Activated T-cell treated with anti-CD3 and anti-CD28 coated beads, Interleukin-2, amount 50 U/mL, for 72 hours (primary cell): ENCODE data around the gene MTHFD1L. TPM values are rescaled to one million over a fixed set of nuclear protein-coding genes. Genes with fewer than 3 reads are reported as not detected.

ENCODE experiments used
- ATAC-seq, 2 donors: fragments of 150-1000 bp; cut with Tn5 transposase; replicated peaks in 1 of 2; 2 replicates each; pipeline ENCODE4 v1.10.0; 2021; ENCODE audit warnings: moderate library complexity in 2 of 2, mild to moderate bottlenecking in 1 of 2
- DNase-seq, 2 donors: peaks; one replicate each; pipeline ENCODE4 v3.0.0; 2021 to 2022; ENCODE audit warnings: mixed read lengths in 1 of 2
- H3K27ac Mint-ChIP-seq: one replicate; pipeline ENCODE4 v1.8.0; 2022; ENCODE audit warnings: mild to moderate bottlenecking, moderate library complexity, mixed read lengths
- H3K27me3 Mint-ChIP-seq: one replicate; pipeline ENCODE4 v1.8.0; 2022; ENCODE audit warnings: low read depth, mixed read lengths
- H3K36me3 Mint-ChIP-seq, 2 donors: one replicate each; pipeline ENCODE4 v1.8.0; 2022; ENCODE audit warnings: mixed read lengths in 2 of 2, mild to moderate bottlenecking in 1 of 2; ENCODE audit not compliant: insufficient read depth in 2 of 2
- H3K4me1 Mint-ChIP-seq: one replicate; pipeline ENCODE4 v1.8.0; 2022; ENCODE audit warnings: low read depth, mixed read lengths
- H3K4me3 Mint-ChIP-seq, 2 donors: one replicate each; pipeline ENCODE4 v1.8.0; 2022; ENCODE audit warnings: mild to moderate bottlenecking in 2 of 2, mixed read lengths in 2 of 2, moderate library complexity in 2 of 2
- H3K9me3 Mint-ChIP-seq, 2 donors: one replicate each; pipeline ENCODE4 v1.8.0; 2022; ENCODE audit warnings: mixed read lengths in 2 of 2
- total RNA-seq, 2 donors: library from RNA; stranded (reverse); gene quantifications; one replicate each; pipeline ENCODE4 v1.2.3, GENCODE V29; 2022

The MTHFD1L gene
- total RNA-seq, 2 donors from 2014 or later: 138 to 155 TPM

- ATAC-seq (no peak), DNase-seq (no peak)
- Mint-ChIP-seq H3K36me3 (peaks cover 16 to 38% of the 10 kb centered on the region in 2 donors), H3K4me3 (no peak overlapping the region), H3K27ac (no peak overlapping the region), H3K27me3 (no peaks in the 10 kb centered on the region), H3K4me1 (no peaks in the 10 kb centered on the region), H3K9me3 (no peaks in the 10 kb centered on the region)
Measured at GRCh38 chr6:151091571-151091970, 226.1 kb downstream of the MTHFD1L start.

GRCh38 chr6:151092591-151092990 lies 227.1 kb downstream of the MTHFD1L start:
- no peak for ATAC-seq
- no peaks in the 10 kb centered on the region for H3K9me3 Mint-ChIP-seq
- DNase-seq: no peak
- H3K4me1 Mint-ChIP-seq: peaks cover 5% of the 10 kb centered on the region
- peak overlapping the region in 1 of 2 donors; percentile 17 for H3K4me3 Mint-ChIP-seq
- H3K27ac Mint-ChIP-seq: peak overlapping the region; percentile 48
- peaks cover 18 to 38% of the 10 kb centered on the region in 2 donors for H3K36me3 Mint-ChIP-seq
- H3K27me3 Mint-ChIP-seq: no peaks in the 10 kb centered on the region

DNA sequence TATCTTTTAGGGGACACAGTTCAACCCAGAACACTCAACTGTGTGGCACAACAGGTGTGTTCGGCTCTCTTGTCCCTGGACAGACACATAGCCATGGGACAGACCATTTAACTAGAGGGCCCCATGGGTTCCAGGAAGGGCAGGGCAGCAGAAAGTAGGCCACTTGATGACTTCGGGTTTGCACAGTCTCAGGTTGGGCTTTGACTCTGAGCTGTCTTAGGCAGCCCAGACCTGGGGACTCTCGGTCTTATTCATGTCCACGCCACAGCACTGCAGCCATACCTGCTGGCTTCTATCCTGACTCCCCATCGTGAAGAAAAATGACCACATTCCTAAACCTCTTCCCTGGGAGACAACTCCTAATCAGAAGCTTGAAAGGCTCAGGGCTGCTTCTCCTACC lies 228.2 kb downstream of the MTHFD1L start:
- ATAC-seq (peak in 1 of 2 donors; percentile 53), DNase-seq (no peak)
- Mint-ChIP-seq H3K4me1 (peaks cover 16% of the 10 kb centered on the region), H3K36me3 (peaks cover 18 to 38% of the 10 kb centered on the region in 2 donors), H3K9me3 (no peaks in the 10 kb centered on the region), H3K27me3 (no peaks in the 10 kb centered on the region), H3K27ac (no peak overlapping the region), H3K4me3 (no peak overlapping the region)

GRCh38 chr6:151095538-151096254 lies 230.2 kb downstream of the MTHFD1L start:
- Mint-ChIP-seq H3K9me3 (no peaks in the 10 kb centered on the region), H3K4me3 (no peak overlapping the region), H3K27ac (no peak overlapping the region), H3K4me1 (peaks cover 17% of the 10 kb centered on the region), H3K36me3 (peaks cover 20 to 41% of the 10 kb centered on the region in 2 donors), H3K27me3 (no peaks in the 10 kb centered on the region)
- ATAC-seq: no peak
- DNase-seq: no peak

DNA sequence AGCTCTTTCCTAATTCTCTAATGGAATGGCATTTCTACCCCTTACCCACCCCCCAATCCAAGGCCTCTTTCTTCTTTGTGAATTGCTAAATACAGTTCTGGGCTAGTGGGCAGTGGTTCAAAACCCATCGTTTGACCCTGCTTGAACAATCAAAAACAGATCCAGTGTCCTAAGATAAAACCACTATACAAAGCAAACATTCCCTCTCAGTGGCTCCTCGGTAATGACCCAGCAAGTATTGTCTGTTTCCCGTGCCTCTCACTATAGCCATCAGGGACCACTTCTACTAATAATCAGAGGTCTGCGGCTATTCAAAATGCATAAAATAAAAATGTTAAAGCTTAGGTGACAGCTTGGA lies 230.7 kb downstream of the MTHFD1L start:
- Mint-ChIP-seq H3K9me3 (no peaks in the 10 kb centered on the region), H3K4me3 (no peak overlapping the region), H3K36me3 (peaks cover 20 to 41% of the 10 kb centered on the region in 2 donors), H3K4me1 (peaks cover 17% of the 10 kb centered on the region), H3K27me3 (no peaks in the 10 kb centered on the region), H3K27ac (no peak overlapping the region)
- ATAC-seq: no peak
- DNase-seq: no peak

DNA sequence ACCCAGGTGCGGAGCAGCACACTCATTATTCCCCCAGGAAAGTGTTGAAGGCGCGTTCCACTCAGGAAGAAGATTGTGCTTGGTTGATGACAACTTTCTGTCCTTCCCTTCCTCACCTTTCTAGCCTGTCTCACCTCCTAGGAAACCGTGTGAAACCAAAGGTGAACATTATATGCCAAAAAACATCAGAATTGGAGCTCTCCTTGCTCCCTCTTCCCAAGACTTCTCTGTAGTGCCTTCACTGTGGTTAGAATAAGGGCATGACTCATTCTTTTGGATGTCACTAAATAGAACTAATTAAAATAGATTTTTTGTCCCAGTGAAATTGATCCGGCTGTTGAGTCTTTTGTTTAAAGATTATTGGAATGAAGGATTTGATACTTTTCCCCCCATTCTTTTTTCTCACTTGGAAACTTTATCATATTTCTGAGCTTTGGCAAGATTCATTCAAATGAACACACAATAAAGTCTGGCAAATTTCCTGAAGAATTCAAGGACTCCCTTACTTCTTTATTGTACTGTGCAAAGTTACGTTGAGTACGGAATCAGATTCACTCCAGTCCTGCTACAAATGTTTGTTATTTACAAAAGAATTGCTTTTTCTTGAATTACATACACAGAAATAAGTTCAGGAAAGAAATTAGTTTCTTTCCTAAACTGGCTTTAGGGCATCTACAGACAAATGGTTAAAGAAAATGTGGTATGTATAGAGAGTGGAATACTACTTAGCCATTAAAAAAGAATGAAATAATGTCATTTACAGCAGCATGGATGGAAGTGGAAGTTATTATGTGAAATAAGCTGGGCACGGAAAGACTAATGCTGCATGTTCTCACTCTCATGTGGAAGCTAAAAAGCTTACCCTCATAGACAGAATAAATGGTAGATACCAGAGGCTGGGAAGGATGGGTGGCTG lies 231.4 kb downstream of the MTHFD1L start:
- no peak for ATAC-seq
- peak overlapping the region; percentile 76 for H3K27ac Mint-ChIP-seq
- no peaks in the 10 kb centered on the region for H3K9me3 Mint-ChIP-seq

GRCh38 chr6:151098166-151098565 lies 232.7 kb downstream of the MTHFD1L start:
- Mint-ChIP-seq H3K36me3 (peaks cover 16 to 31% of the 10 kb centered on the region in 2 donors), H3K27me3 (no peaks in the 10 kb centered on the region), H3K4me1 (peaks cover 17% of the 10 kb centered on the region), H3K27ac (no peak overlapping the region), H3K4me3 (peak overlapping the region in 1 of 2 donors; percentile 24), H3K9me3 (no peaks in the 10 kb centered on the region)
- peak; percentile 26 to 43 for DNase-seq
- ATAC-seq: peak; percentile 89 to 95

More for the DNA sequence above, 231.4 kb downstream of the MTHFD1L start:
- Mint-ChIP-seq H3K27me3 (no peaks in the 10 kb centered on the region), H3K4me1 (peaks cover 17% of the 10 kb centered on the region), H3K36me3 (peaks cover 20 to 39% of the 10 kb centered on the region in 2 donors), H3K4me3 (peak overlapping the region in 1 of 2 donors; percentile 47)
- DNase-seq: no peak

- H3K4me3 Mint-ChIP-seq: no peak overlapping the region
- no peaks in the 10 kb centered on the region for H3K9me3 Mint-ChIP-seq
- peaks cover 17% of the 10 kb centered on the region for H3K4me1 Mint-ChIP-seq
- H3K27ac Mint-ChIP-seq: no peak overlapping the region
- no peaks in the 10 kb centered on the region for H3K27me3 Mint-ChIP-seq
- DNase-seq (no peak), ATAC-seq (no peak)
- peaks cover 9 to 19% of the 10 kb centered on the region in 2 donors for H3K36me3 Mint-ChIP-seq
Measured at GRCh38 chr6:151100326-151100725, 234.8 kb downstream of the MTHFD1L start.

GRCh38 chr6:151101161-151101815 lies 235.8 kb downstream of the MTHFD1L start:
- no peak overlapping the region for H3K27ac Mint-ChIP-seq
- peaks cover 7 to 12% of the 10 kb centered on the region in 2 donors for H3K36me3 Mint-ChIP-seq
- DNase-seq (no peak), ATAC-seq (no peak)
- H3K4me3 Mint-ChIP-seq: no peak overlapping the region
- no peaks in the 10 kb centered on the region for H3K9me3 Mint-ChIP-seq
- H3K4me1 Mint-ChIP-seq: peaks cover 17% of the 10 kb centered on the region
- H3K27me3 Mint-ChIP-seq: no peaks in the 10 kb centered on the region

DNA sequence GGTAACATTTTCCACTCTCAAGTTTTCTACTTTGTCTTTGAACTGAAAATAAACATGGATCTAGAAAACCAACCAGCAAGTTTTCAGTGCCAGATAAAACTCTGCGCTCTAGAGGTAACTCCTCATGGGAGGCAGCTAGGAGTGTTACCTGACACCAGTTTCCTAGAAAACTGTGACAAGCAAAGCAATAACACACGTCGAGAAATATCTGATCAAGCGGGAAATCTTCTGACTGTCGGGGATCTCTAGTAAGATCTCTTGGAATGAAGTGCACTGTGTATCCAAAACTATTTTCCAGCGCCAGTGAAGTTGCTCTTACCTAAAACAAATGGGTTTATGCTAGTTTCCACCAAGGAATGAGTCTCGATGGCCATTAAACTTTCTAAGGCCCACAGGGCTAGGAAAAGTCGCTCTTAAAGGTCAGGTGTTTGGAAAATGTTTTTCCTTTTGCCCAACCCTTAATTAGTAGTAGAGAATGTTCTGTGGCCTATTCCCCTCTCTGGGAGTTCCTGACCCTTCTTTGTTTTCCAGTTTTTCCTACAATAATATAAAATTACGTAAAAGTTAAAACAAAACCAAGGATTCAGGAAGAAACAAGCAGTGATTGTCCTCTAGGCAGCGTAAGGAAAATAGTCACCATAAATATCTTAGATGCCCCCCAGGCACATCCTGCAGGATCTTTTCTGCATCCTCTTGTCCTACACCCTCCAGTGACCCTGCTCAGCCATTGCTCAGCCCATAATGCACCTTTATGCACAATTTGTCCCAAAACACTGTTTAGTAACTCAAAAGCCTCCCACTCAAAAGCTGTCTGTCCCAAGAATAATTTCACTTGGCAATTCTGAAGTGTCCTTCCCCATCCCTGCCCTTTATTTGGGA lies 236.6 kb downstream of the MTHFD1L start:
- ATAC-seq (no peak), DNase-seq (no peak)
- Mint-ChIP-seq H3K9me3 (no peaks in the 10 kb centered on the region), H3K4me1 (peaks cover 17% of the 10 kb centered on the region), H3K36me3 (peaks cover 7 to 11% of the 10 kb centered on the region in 2 donors), H3K27me3 (no peaks in the 10 kb centered on the region), H3K27ac (no peak overlapping the region), H3K4me3 (no peak overlapping the region)

- Mint-ChIP-seq H3K27me3 (no peaks in the 10 kb centered on the region), H3K36me3 (peaks cover 5 to 11% of the 10 kb centered on the region in 2 donors), H3K9me3 (no peaks in the 10 kb centered on the region), H3K27ac (no peak overlapping the region), H3K4me3 (no peak overlapping the region), H3K4me1 (peaks cover 5% of the 10 kb centered on the region)
- no peak for DNase-seq
- ATAC-seq: no peak
Measured at GRCh38 chr6:151103266-151103665, 237.8 kb downstream of the MTHFD1L start.

- H3K36me3 Mint-ChIP-seq: no peaks in the 10 kb centered on the region
- no peaks in the 10 kb centered on the region for H3K9me3 Mint-ChIP-seq
- no peak overlapping the region for H3K27ac Mint-ChIP-seq
- ATAC-seq (no peak), DNase-seq (no peak)
- peaks cover 9% of the 10 kb centered on the region for H3K27me3 Mint-ChIP-seq
- no peak overlapping the region for H3K4me3 Mint-ChIP-seq
- H3K4me1 Mint-ChIP-seq: no peaks in the 10 kb centered on the region
Measured at GRCh38 chr6:151107897-151108427, 242.5 kb downstream of the MTHFD1L start.
